Dedifferentiated amniotic fluid mesenchymal stem cell (primary cell): ENCODE measurements around the gene SLC6A11.

Experiments used
- DNase-seq: peaks from one replicate; pipeline ENCODE4 v3.0.0-alpha.2; 2016; ENCODE audit errors: extremely low spot score

Gene SLC6A11

GRCh38 chr3:10888518-10889090 is 72.6 kb downstream of the SLC6A11 start:
- no peak for DNase-seq

- no peak for DNase-seq
Observed at GRCh38 chr3:10889206-10889960, 73.4 kb downstream of the SLC6A11 start.

- no peak for DNase-seq
Observed at GRCh38 chr3:10890665-10891064, 74.6 kb downstream of the SLC6A11 start.

- no peak for DNase-seq
Observed at GRCh38 chr3:10892622-10893021, 76.6 kb downstream of the SLC6A11 start.

GRCh38 chr3:10901296-10901945 is 85.4 kb downstream of the SLC6A11 start:
- DNase-seq: no peak

GRCh38 chr3:10907262-10907661 is 91.2 kb downstream of the SLC6A11 start:
- no peak for DNase-seq

GRCh38 chr3:10910367-10910766 is 94.3 kb downstream of the SLC6A11 start:
- DNase-seq: no peak

- DNase-seq: no peak
Observed at GRCh38 chr3:10911350-10912002, 95.4 kb downstream of the SLC6A11 start.

- no peak for DNase-seq
Observed at GRCh38 chr3:10912786-10913185, 96.8 kb downstream of the SLC6A11 start.

GRCh38 chr3:10915376-10915775 is 99.3 kb downstream of the SLC6A11 start:
- no peak for DNase-seq

GRCh38 chr3:10917176-10917575 is 101.1 kb downstream of the SLC6A11 start:
- DNase-seq: no peak

GRCh38 chr3:10918011-10918410 is 102.0 kb downstream of the SLC6A11 start:
- no peak for DNase-seq

- DNase-seq: no peak
Observed at GRCh38 chr3:10919636-10920035, 103.6 kb downstream of the SLC6A11 start.

- no peak for DNase-seq
Observed at GRCh38 chr3:10925436-10926255, 109.6 kb downstream of the SLC6A11 start.

GRCh38 chr3:10926256-10926810 is 110.3 kb downstream of the SLC6A11 start:
- no peak for DNase-seq

- DNase-seq: no peak
Observed at GRCh38 chr3:10926811-10927521, 110.9 kb downstream of the SLC6A11 start.

- DNase-seq: no peak
Observed at GRCh38 chr3:10927551-10927950, 111.5 kb downstream of the SLC6A11 start.

GRCh38 chr3:10928407-10928960 is 112.5 kb downstream of the SLC6A11 start:
- DNase-seq: no peak

- no peak for DNase-seq
Observed at GRCh38 chr3:10928961-10929471, 113.0 kb downstream of the SLC6A11 start.

- no peak for DNase-seq
Observed at GRCh38 chr3:10929978-10930665, 114.1 kb downstream of the SLC6A11 start.
